Suprapubic skin (tissue), 4 donors: ENCODE data around the gene CXXC5. TPM values are rescaled to one million over a fixed set of nuclear protein-coding genes. Genes with fewer than 3 reads are reported as not detected.

Experiments used
- DNase-seq, 2 donors: peaks; one replicate each; pipeline ENCODE4 v3.0.0-alpha.2; 2019; ENCODE audit warnings: low spot score in 2 of 2
- H3K27ac ChIP-seq: fragments of 200-600 bp; sonication (generic); one replicate; pipeline ENCODE4 v1.5.1; 2019
- H3K27me3 ChIP-seq: fragments of 200-600 bp; sonication (generic); one replicate; pipeline ENCODE4 v1.5.1; 2019
- H3K36me3 ChIP-seq: fragments of 200-600 bp; sonication (generic); one replicate; pipeline ENCODE4 v1.5.1; 2019
- H3K4me1 ChIP-seq: fragments of 200-600 bp; sonication (generic); one replicate; pipeline ENCODE4 v1.5.1; 2019
- H3K4me3 ChIP-seq: fragments of 200-600 bp; sonication (generic); one replicate; pipeline ENCODE4 v1.5.1; 2019; ENCODE audit warnings: mild to moderate bottlenecking
- H3K9me3 ChIP-seq: fragments of 200-600 bp; sonication (generic); one replicate; pipeline ENCODE4 v1.5.1; 2019
- EP300 ChIP-seq: sonication (generic); formaldehyde crosslinking; IDR thresholded peaks from one replicate; pipeline ENCODE4 v1.6.1; 2017; ENCODE audit warnings: antibody characterized with exemption
- POLR2A ChIP-seq, 2 donors: fragments of 450-650 bp; IDR thresholded peaks; one replicate each; pipeline ENCODE4 v1.6.1; 2017; ENCODE audit warnings: antibody characterized with exemption in 2 of 2, mild to moderate bottlenecking in 2 of 2, moderate library complexity in 2 of 2
- POLR2AphosphoS5 ChIP-seq, 3 donors: sonication (generic); formaldehyde crosslinking; IDR thresholded peaks; one replicate each; pipeline ENCODE4 v1.6.1; 2017; ENCODE audit warnings: antibody characterized with exemption in 3 of 3
- whole genome bisulfite sequencing: methylation state at CpG from one replicate; pipeline ENCODE4 v1.1.5; 2018; 5-methylcytosine and 5-hydroxymethylcytosine counted together
- total RNA-seq, 4 donors: library from RNA; depleted of rRNA; stranded (reverse); fragments of >200 nt; gene quantifications; one replicate each; pipeline ENCODE4 v1.1.0, GENCODE V29; 2016
- TF ChIP-seq, protein P1 (sequence below), 2 donors: fragments of 200-600 bp in 1 of 2; fragments of 450-650 bp in 1 of 2; sonication (generic) in 1 of 2; IDR thresholded peaks; one replicate each; pipeline ENCODE4 v1.5.1; 2016 to 2019; ENCODE audit warnings: antibody characterized with exemption in 2 of 2, mild to moderate bottlenecking in 1 of 2, moderate library complexity in 1 of 2

CXXC5 gene
- total RNA-seq, 4 donors from 2014 or later: 21.8 to 40.6 (median 30.1) TPM

DNA sequence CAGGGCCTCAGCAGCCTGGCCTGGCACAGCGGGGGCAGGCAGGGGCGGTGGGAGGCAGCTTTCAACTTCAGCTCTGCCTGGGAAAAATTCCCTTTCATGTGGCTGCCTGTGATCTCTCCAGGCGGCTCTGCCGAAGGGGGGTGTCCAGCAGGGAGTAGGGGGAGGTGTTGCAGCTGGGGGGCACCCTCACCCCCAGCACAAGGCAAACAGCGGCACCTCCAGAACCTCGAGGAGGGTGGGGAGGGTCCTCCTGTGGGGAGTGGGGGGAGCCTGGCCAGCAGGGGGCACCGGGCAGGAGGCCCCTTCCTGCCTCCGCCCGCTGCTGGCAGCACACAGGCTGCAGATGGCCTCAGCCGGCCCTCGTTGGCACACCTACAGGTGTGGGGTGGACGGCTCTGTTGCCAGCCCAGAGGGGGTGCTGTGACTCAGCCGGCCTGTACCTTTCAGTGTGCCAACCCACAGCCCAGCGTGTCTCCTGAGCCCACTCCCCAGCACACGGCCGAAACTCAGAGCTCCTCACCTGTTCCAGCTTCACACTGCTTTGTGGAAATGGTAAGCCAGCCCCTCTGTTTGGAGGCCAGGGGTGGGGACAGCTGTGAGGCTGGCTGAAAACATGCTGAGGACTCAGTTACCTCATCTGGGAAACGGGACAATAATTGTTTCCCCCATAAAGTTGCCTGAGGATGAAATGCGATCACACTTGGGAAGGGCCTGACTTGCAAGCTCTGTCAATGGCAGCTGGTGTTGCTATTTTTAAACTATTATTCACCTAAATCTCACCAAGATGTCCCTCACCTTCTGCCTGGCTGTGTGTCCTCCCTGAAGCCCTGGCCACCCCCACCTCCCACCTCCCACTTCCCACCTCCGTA lies 37.0 kb downstream of the CXXC5 start:
- TF ChIP-seq, protein P1, sequence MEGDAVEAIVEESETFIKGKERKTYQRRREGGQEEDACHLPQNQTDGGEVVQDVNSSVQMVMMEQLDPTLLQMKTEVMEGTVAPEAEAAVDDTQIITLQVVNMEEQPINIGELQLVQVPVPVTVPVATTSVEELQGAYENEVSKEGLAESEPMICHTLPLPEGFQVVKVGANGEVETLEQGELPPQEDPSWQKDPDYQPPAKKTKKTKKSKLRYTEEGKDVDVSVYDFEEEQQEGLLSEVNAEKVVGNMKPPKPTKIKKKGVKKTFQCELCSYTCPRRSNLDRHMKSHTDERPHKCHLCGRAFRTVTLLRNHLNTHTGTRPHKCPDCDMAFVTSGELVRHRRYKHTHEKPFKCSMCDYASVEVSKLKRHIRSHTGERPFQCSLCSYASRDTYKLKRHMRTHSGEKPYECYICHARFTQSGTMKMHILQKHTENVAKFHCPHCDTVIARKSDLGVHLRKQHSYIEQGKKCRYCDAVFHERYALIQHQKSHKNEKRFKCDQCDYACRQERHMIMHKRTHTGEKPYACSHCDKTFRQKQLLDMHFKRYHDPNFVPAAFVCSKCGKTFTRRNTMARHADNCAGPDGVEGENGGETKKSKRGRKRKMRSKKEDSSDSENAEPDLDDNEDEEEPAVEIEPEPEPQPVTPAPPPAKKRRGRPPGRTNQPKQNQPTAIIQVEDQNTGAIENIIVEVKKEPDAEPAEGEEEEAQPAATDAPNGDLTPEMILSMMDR (IDR thresholded peaks at IDR 0.05): no peak
- TF ChIP-seq POLR2AphosphoS5 (IDR thresholded peaks at IDR 0.05) (no peak), POLR2A (IDR thresholded peaks at IDR 0.05) (no peak), EP300 (no peak)
- Histone ChIP-seq H3K27ac (no peak overlapping the region), H3K9me3 (no peaks in the 10 kb centered on the region), H3K27me3 (no peaks in the 10 kb centered on the region), H3K4me1 (peaks cover 15% of the 10 kb centered on the region), H3K36me3 (peaks cover 24% of the 10 kb centered on the region), H3K4me3 (no peak overlapping the region)
- 60% methylated on average over 10 of the region's 19 CpGs for WGBS
- DNase-seq: no peak

DNA sequence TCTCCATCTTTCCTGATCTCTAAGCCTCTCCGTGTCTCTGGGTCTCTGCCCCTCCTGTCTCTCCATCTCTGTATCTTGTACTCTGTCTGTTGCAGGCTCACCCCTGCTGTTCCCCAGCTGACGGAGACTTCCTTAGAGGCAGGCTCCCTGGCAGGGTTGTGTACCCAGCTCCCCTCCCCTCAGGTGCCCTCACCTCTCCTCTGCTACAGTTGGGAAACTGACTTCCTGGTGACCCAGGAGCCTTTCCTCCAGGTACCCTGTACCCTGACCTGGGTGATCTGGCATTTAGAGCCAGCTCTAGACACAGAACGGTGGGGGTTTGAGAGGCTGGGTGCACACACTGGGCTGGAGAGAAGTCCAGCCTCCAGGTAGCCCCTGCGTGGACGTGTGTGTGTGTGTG lies 37.7 kb downstream of the CXXC5 start:
- WGBS: 77% methylated on average over 5 of the region's 5 CpGs
- no peaks in the 10 kb centered on the region for H3K9me3 ChIP-seq
- H3K4me3 ChIP-seq: no peak overlapping the region
- H3K27me3 ChIP-seq: no peaks in the 10 kb centered on the region
- no peak for DNase-seq
- no peak overlapping the region for H3K27ac ChIP-seq
- TF ChIP-seq, protein P1 (IDR thresholded peaks at IDR 0.05): no peak
- TF ChIP-seq POLR2AphosphoS5 (IDR thresholded peaks at IDR 0.05) (no peak), EP300 (no peak), POLR2A (IDR thresholded peaks at IDR 0.05) (no peak)
- peaks cover 19% of the 10 kb centered on the region for H3K4me1 ChIP-seq
- peaks cover 18% of the 10 kb centered on the region for H3K36me3 ChIP-seq

DNA sequence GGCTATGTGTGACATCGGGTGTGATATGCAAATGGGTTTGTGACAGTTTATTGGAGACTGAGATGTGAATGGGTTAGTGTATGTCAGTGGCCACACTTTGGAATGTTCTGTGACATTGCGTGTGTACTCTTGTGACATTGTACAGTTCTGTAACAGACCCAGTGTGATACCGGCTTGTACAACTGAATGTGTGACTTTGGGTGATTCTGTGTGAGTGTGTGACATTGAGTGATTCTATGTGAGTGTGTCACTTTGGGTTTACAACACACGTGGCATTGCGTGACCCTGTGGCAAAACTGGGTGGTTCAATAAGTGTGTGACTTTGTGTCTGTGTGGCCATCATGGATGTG lies 38.2 kb downstream of the CXXC5 start:
- DNase-seq: no peak
- H3K9me3 ChIP-seq: no peaks in the 10 kb centered on the region
- H3K36me3 ChIP-seq: peaks cover 16% of the 10 kb centered on the region
- TF ChIP-seq, protein P1 (IDR thresholded peaks at IDR 0.05): no peak
- TF ChIP-seq EP300 (no peak), POLR2AphosphoS5 (IDR thresholded peaks at IDR 0.05) (no peak), POLR2A (IDR thresholded peaks at IDR 0.05) (no peak)
- H3K27me3 ChIP-seq: no peaks in the 10 kb centered on the region
- H3K4me1 ChIP-seq: peaks cover 19% of the 10 kb centered on the region
- no peak overlapping the region for H3K4me3 ChIP-seq
- WGBS: 72% methylated on average over 5 of the region's 5 CpGs
- no peak overlapping the region for H3K27ac ChIP-seq

DNA sequence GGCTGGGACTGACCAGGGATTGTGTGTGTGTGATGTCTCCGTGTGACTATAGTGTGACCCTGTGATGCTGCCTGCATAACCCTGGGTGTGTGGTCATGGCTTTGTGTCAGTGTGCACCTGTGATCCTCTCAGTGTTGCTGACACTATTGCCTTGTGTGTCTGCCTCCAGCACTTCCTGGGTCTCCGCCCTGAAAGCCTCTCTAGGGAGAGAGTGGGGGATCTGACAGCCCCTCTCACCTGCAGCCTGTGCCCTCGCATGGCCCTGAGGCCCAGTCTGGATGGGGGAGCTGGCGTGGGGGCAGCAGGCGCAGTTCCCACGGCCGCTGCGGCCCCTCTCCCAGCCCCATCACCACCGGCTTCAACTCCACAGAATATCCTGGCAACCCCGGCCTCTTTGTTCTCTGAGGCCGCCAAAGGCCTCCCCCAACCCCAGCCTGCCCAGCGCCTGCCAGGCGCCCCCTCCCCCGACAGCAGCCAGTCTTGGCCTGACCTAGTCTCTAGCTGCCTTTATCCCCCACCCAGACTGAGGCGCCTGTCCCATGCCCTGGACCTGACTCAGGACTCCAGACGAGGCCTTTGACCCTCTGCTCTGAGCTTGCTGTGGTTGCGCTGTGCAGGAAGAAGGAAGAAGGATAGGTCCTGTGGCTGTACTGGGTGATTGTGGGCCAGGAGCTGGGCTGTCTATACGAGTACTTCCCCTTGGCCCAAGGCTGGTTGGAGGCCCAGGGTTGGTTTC lies 38.7 kb downstream of the CXXC5 start:
- 94% methylated on average over 15 of the region's 18 CpGs for WGBS
- Histone ChIP-seq H3K27ac (peak overlapping the region; percentile 40), H3K27me3 (no peaks in the 10 kb centered on the region), H3K36me3 (peaks cover 16% of the 10 kb centered on the region), H3K9me3 (no peaks in the 10 kb centered on the region), H3K4me1 (peaks cover 19% of the 10 kb centered on the region), H3K4me3 (no peak overlapping the region)
- TF ChIP-seq, protein P1 (IDR thresholded peaks at IDR 0.05): no peak
- TF ChIP-seq POLR2AphosphoS5 (IDR thresholded peaks at IDR 0.05): no peak
- no peak for TF ChIP-seq POLR2A (IDR thresholded peaks at IDR 0.05)
- TF ChIP-seq EP300: no peak
- DNase-seq: no peak

DNA sequence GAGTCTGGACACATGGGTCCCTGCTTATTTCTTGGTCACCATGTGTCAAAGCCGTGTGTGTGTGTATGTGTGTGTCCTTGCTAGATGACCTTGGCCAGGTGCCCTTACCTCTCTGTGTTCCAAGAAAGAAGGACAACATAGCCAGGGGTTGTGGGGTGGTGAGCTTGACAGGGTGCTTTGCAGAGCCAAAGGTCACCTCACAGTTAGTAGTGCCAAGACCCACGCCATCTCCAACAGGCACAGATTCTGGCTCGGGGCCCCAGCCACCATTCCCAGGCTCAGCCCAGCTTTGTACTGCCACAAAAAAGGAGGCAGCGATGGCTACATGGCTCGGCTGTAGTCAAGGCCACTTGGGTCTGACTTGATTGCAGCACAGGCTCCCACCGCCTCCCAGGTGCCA lies 39.5 kb downstream of the CXXC5 start:
- Histone ChIP-seq H3K27me3 (no peaks in the 10 kb centered on the region), H3K4me3 (no peak overlapping the region), H3K9me3 (no peaks in the 10 kb centered on the region), H3K4me1 (peaks cover 19% of the 10 kb centered on the region), H3K36me3 (peaks cover 16% of the 10 kb centered on the region), H3K27ac (no peak overlapping the region)
- no peak for DNase-seq
- TF ChIP-seq EP300: no peak
- TF ChIP-seq POLR2A (IDR thresholded peaks at IDR 0.05): no peak
- TF ChIP-seq POLR2AphosphoS5 (IDR thresholded peaks at IDR 0.05): no peak
- TF ChIP-seq, protein P1 (IDR thresholded peaks at IDR 0.05): no peak
- WGBS: 83% methylated on average over 5 of the region's 6 CpGs
